Endodermal cell (in vitro differentiated cells): ENCODE data around the gene CAVIN2. TPM values are rescaled to one million over a fixed set of nuclear protein-coding genes. Genes with fewer than 3 reads are reported as not detected.

ENCODE experiments used
- DNase-seq: peaks from one replicate; pipeline ENCODE4 v3.0.0-alpha.2; 2017
- H3K27ac ChIP-seq: 2 replicates; pipeline ENCODE4 v1.5.1; 2013; ENCODE audit warnings: mild to moderate bottlenecking, low read depth, low read length, moderate library complexity
- H3K27me3 ChIP-seq: 2 replicates; pipeline ENCODE4 v1.6.1; 2013; ENCODE audit warnings: mild to moderate bottlenecking, low read length, moderate library complexity; ENCODE audit not compliant: insufficient read depth, control insufficient read depth, poor library complexity, severe bottlenecking
- H3K36me3 ChIP-seq: 2 replicates; pipeline ENCODE4 v1.7.0; 2013; ENCODE audit warnings: mild to moderate bottlenecking, low read length, moderate library complexity; ENCODE audit not compliant: control insufficient read depth, insufficient read depth
- H3K4me1 ChIP-seq: one replicate; pipeline ENCODE4 v1.7.0; 2013; ENCODE audit warnings: low read length; ENCODE audit not compliant: control insufficient read depth, insufficient read depth
- H3K4me3 ChIP-seq: 2 replicates; pipeline ENCODE4 v1.5.1; 2013; ENCODE audit warnings: mild to moderate bottlenecking, low read length, moderate library complexity
- H3K9ac ChIP-seq: 2 replicates; pipeline ENCODE4 v1.6.1; 2013; ENCODE audit warnings: mild to moderate bottlenecking, low read length, moderate library complexity; ENCODE audit not compliant: poor library complexity, severe bottlenecking; ENCODE audit errors: extremely low read depth
- H3K9me3 ChIP-seq: 2 replicates; pipeline ENCODE4 v1.6.1; 2013; ENCODE audit warnings: mild to moderate bottlenecking, low read length, moderate library complexity; ENCODE audit not compliant: control insufficient read depth
- H3K27ac Mint-ChIP-seq: 2 replicates; pipeline ENCODE4 v1.8.0; 2020; ENCODE audit warnings: mixed read lengths
- H3K27me3 Mint-ChIP-seq: 2 replicates; pipeline ENCODE4 v1.8.0; 2021; ENCODE audit warnings: mild to moderate bottlenecking, mixed read lengths; ENCODE audit not compliant: insufficient read depth
- H3K36me3 Mint-ChIP-seq: 2 replicates; pipeline ENCODE4 v1.8.0; 2020; ENCODE audit warnings: low read depth, mixed read lengths
- H3K4me1 Mint-ChIP-seq: 2 replicates; pipeline ENCODE4 v1.8.0; 2020; ENCODE audit warnings: mixed read lengths
- H3K4me3 Mint-ChIP-seq: 2 replicates; pipeline ENCODE4 v1.8.0; 2020; ENCODE audit warnings: mild to moderate bottlenecking, moderate library complexity, mixed read lengths
- H3K9me3 Mint-ChIP-seq: 2 replicates; pipeline ENCODE4 v1.8.0; 2020; ENCODE audit warnings: mild to moderate bottlenecking, mixed read lengths
- CTCF ChIP-seq: fragments of 200-600 bp; sonication (generic); conservative IDR thresholded peaks from 2 replicates; pipeline ENCODE4 v1.5.0; 2021; ENCODE audit warnings: antibody characterized with exemption, mild to moderate bottlenecking
- WGBS, 2 experiments: methylation state at CpG; one replicate each; pipeline versions ENCODE4 v1.1.5 to v1.1.7; 2013; ENCODE audit warnings: missing lambda C conversion rate in 2 of 2, mixed read lengths in 1 of 2; ENCODE audit not compliant: insufficient coverage in 1 of 2, insufficient read length in 1 of 2; 5-methylcytosine and 5-hydroxymethylcytosine counted together
- total RNA-seq, 2 donors: library from RNA; stranded (reverse); fragmentation: NEBNext Ultra II Directional in 1 of 2; extraction: Animal tissue kit (Norgen Biotek cat#: 25700) in 1 of 2; gene quantifications; 2 replicates in 1 of 2; 3 replicates in 1 of 2; pipeline ENCODE4 v1.2.1, GENCODE V29; 2021

CAVIN2 gene
- total RNA-seq, 2 donors from 2014 or later, result not detected

GRCh38 chr2:191835539-191836350 is 11.1 kb downstream of the CAVIN2 start:
- Mint-ChIP-seq H3K4me1 (peaks cover 9% of the 10 kb centered on the region), H3K27ac (peak overlapping the region; percentile 1), H3K36me3 (no peaks in the 10 kb centered on the region), H3K9me3 (no peaks in the 10 kb centered on the region), H3K4me3 (no peak overlapping the region), H3K27me3 (no peaks in the 10 kb centered on the region)
- no peak overlapping the region for H3K27ac ChIP-seq
- H3K27me3 ChIP-seq, result no peaks in the 10 kb centered on the region
- H3K9me3 ChIP-seq, result no peaks in the 10 kb centered on the region
- peaks cover 9% of the 10 kb centered on the region for H3K4me1 ChIP-seq
- no peaks in the 10 kb centered on the region for H3K36me3 ChIP-seq
- H3K9ac ChIP-seq, result no peak overlapping the region
- no peak overlapping the region for H3K4me3 ChIP-seq
- peak; percentile 89 for DNase-seq
- 95 to 98% methylated on average over 25 to 28 of the region's 28 CpGs for WGBS, 2 experiments
- TF ChIP-seq CTCF, result peak; percentile 71

GRCh38 chr2:191835100-191835499 is 11.8 kb downstream of the CAVIN2 start:
- no peaks in the 10 kb centered on the region for H3K36me3 Mint-ChIP-seq
- H3K27me3 ChIP-seq, result no peaks in the 10 kb centered on the region
- no peaks in the 10 kb centered on the region for H3K9me3 ChIP-seq
- peaks cover 9% of the 10 kb centered on the region for H3K4me1 ChIP-seq
- WGBS, 2 experiments, result 96 to 100% methylated on average over 1 to 3 of the region's 5 CpGs
- H3K36me3 ChIP-seq, result no peaks in the 10 kb centered on the region
- H3K27ac Mint-ChIP-seq, result no peak overlapping the region
- peaks cover 9% of the 10 kb centered on the region for H3K4me1 Mint-ChIP-seq
- H3K27me3 Mint-ChIP-seq, result no peaks in the 10 kb centered on the region
- no peak for DNase-seq
- no peak overlapping the region for H3K9ac ChIP-seq
- no peak overlapping the region for H3K27ac ChIP-seq
- TF ChIP-seq CTCF, result no peak
- no peak overlapping the region for H3K4me3 Mint-ChIP-seq
- no peaks in the 10 kb centered on the region for H3K9me3 Mint-ChIP-seq
- H3K4me3 ChIP-seq, result no peak overlapping the region

- Histone ChIP-seq H3K9me3 (no peaks in the 10 kb centered on the region), H3K4me3 (no peak overlapping the region), H3K4me1 (peaks cover 9% of the 10 kb centered on the region), H3K27me3 (no peaks in the 10 kb centered on the region), H3K36me3 (no peaks in the 10 kb centered on the region), H3K27ac (no peak overlapping the region), H3K9ac (no peak overlapping the region)
- no peak for DNase-seq
- Mint-ChIP-seq H3K27ac (no peak overlapping the region), H3K36me3 (no peaks in the 10 kb centered on the region), H3K27me3 (no peaks in the 10 kb centered on the region), H3K4me1 (peaks cover 9% of the 10 kb centered on the region), H3K4me3 (no peak overlapping the region), H3K9me3 (no peaks in the 10 kb centered on the region)
- WGBS, 2 experiments, result 96% methylated on average over 4 of the region's 4 CpGs; no CpG with 5 or more reads in 1 of the 2 experiments
- TF ChIP-seq CTCF, result no peak
Observed at GRCh38 chr2:191833356-191833755, 13.5 kb downstream of the CAVIN2 start.
